ENCODE results near the gene ST3GAL5.
"Not testable (repeated sequence)": the region's sequence is repeated elsewhere in the genome, so short reads cannot be mapped to it uniquely, and the experiment has no call there.

ST3GAL5 gene

DNA sequence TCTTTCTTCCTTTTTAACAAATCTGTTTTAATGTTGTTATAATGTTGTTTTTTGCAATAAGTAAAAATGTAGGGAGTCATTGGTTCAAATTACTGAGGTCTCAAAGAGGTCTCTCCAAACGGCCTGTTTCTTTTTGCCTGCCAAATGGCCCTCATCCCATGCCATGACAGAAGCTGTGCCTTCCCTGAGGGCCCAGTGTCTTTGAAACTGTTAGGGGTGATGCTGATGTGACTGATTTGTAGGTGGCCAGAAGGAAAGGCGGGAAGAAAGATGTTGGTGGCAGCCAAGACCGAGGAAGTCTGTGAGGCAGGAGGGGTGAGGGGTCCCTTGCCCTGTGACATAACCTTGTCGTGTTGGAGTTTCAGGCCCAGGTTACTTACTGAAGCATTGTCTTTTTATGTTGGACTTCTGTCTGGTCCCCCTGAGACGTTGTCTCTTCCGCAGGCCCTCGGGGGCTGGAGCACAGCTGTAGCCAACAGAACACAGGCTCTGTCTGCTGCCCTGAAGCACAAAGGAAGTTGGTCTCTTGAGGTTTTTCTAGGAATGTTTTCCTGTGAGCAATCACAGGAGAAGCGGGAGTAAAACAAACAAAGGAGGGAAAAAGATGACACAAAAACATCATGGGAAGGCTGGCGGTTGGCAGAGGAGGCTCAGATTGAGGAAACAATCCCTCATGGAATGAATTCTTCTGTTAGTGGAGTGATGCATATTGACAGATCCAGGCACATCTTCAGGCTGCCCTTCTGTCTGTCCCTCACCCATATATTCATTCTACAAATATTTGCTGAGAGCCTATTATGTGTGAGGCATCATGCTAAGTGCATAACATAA, 4.9 kb upstream of the ST3GAL5 start:
- no peak for DNase-seq (ENCODE audit: low read depth in 2 of 2)

DNA sequence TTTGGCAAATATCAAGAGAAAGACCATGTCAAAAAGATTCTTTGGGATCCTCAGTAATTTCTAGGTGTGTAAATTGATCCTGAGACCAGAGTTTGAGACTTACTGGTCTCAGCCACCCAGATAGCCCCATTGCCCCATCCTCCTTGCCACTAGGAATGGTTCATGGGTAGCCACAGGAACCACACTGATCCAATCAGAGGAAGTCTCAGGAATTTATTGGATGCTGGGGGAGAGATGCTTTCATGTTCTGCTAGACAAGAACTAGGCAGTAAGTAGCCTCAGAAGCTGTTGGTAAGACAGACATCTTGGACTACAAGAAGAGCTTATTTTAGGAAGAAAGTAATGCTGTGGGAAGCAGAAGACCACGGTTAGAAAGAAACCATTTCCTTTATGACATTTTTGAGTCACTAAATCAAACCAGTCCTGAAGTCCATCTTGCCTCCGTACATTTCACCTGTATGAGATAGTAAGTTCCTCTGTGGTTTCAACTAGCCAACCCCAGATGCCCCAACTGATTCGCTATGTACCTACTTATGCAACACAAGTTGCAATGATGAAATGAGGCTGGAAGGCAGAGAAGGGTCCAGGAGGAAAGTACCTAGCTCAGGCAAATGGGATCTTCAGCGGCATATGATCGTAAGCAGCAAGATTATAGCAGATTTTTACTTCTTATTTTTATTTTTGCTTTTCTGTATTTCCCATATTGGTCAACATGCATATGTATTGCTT, 3.6 kb upstream of the ST3GAL5 start:
- DNase-seq (ENCODE audit: low read depth in 2 of 2): no peak

DNA sequence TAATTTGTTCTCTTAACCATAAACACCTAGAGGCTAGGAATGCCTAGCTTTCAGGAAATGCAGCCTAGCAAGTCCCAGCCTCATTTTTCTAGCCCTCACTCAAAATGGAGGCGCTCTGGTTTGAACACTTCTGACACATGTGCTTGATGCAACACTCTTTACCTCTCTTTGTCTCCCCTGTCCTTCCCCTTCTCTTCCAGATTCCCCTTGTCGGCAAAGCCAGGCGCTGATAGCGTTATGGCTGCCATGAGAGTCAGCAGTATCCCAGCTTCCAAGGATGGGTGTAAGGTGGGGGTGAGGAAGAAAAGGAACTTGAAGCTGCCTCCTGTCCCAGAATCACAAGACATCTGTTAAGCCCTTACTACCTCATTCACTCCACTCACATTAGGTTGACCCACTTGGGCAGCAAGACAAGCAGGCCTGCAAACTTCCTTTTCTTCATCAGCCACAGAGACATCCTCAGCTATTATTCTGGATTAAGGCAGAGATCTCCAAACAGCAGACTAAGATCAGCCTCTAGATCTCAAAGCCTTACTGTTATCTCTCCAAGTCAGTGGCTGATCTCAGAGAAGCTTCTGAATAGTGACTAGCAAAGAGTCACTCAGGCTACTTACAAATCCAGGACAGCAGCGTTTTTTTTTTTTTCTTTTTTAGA, 1.9 kb upstream of the ST3GAL5 start:
- DNase-seq (ENCODE audit: low read depth in 2 of 2): no peak

DNA sequence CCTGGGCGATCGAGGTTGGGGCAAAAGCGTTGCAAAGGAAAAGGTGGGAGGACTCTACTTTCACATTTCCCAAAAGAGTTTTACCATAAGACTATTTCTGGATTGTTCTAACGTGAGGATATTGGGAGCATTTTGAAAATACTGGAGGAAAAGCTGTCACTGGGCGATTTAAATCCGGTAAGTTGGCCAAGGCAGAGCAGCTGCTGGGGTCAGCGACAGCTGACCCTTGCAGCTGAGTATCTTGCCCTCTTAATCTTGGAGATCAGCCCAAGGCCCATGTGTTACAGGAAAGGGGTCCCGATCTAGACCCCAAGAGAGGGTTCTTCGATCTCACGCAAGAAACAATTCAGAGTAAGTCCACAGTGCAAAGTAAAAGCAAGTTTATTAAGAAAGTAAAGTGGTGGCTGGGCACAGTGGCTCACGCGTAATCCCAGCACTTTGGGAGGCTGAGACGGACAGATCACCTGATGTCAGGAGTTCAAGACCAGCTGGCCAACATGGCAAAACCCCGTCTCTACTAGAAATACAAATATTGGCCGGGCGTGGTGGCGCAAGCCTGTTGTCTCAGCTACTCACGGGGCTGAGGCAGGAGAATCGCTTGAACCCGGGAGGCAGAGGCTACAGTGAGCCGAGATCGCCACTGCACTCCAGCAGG, 964 bp upstream of the ST3GAL5 start:
- no peak for DNase-seq (ENCODE audit: low read depth in 2 of 2)

DNA sequence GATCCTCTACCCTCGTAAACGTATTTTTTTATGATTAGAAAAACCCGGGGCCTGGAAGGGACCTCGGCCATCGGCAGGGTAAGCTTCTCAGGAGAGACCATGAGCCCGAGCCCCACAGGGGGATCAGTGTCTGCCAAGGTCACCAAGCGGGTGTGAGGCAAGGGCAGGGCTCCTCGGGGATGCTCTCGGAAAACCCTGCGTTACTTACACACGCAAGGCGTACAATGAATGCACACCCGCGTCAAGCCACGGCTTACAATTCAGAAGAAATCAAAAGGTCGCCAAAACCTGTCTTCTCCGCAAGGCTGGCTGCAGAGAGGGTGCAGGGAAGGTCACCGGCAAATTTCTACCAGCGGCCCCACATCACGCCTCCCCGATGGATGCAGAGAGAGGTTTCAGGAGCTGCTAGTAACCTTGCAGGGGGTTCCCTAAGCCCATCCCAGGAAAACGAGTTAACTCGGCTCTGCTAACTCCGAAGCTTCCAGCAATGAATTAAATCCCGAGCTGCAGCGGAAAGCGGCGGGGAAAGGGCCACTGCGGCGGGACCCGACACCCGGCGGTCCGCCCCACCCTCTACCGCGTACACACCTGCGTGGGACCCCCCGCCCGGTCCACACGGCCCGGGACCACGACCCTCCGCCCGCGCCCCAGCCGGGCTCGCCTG, 638 bp downstream of the ST3GAL5 start:
- peak; percentile 18 to 26 for DNase-seq (ENCODE audit: low read depth in 2 of 2)

DNA sequence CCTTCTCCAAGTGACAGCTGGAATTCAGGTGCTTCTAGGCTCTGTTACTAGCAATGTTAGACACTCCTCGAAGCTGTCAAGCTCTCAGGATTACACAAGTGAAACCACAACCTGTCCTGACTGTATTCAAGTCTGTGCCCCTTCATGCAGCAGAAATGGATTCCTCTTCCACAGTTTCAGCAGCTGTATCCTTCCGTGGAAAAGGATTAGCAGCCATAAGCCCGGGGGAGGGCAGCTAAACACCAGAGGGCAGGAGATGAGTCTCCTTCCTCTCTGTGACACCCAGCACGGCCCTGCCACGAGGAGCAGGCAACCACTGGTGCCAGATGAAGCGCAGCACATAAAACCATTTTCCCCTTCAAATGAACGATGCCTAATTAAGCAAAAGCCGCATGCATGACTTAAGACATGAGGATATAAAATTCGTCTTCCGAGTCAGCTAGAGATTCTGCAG, 1.2 kb downstream of the ST3GAL5 start:
- DNase-seq (ENCODE audit: low read depth in 2 of 2): peak; percentile 37 to 39

DNA sequence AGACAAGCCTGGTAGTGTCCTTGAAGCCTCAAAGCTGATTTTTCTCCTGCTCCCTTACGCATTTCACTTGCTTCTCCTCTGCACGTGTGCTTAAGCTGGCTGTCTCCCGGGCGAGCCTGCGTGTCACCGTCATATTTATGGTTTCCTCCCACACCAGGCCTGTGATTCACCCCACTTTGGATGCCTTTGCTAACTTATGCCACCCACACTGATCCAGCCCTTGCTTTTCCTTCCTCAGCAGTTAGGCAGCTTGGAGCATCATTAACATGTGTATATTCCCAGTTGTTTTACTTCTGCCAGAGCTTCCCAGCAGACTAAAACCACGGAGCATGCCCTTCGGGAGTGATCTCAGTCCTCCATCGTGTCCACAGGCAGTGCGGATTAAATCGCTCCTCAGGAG, 2.2 kb downstream of the ST3GAL5 start:
- DNase-seq (ENCODE audit: low read depth in 2 of 2): peak; percentile 35 to 60

DNA sequence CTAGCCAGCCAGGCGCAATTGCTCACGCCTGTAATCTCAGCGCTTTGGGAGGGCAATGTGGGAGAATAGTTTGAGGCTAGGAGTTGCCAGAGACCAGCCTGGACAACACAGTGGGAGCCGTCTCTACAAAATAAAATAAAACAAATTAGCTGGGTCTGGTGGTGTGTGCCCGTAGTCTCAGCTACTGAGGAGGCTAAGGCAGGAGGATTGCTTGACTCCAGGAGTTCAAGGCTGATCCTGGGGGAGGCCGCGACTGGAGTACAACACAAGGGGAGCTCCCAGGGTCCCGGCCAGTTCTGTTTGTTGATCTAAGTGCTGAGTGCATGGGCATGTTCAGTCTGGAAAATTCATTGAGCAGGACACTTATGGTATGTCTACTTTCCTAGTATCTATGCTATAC, 2.6 kb downstream of the ST3GAL5 start:
- no peak for DNase-seq (ENCODE audit: low read depth in 2 of 2)

DNA sequence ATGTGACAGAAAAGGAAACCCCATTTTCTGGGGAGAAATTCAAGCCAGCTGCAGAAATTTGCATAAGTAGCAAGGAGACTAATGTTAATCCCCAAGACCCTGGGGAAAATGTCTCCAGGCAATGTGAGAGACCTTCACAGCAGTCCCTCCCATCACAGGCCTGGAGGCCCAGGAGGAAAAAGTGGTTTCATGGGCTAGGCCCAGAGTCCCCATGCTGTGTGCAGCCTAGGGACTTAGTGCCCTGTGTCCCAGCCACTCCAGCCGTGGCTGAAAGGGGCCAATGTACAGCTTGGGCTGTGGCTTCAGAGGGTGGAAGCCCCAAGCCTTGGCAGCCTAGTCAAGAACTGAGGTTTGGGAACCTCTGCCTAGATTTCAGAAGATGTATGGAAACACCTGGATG, 7.0 kb downstream of the ST3GAL5 start:
- DNase-seq (ENCODE audit: low read depth in 2 of 2): not testable (repeated sequence)

DNA sequence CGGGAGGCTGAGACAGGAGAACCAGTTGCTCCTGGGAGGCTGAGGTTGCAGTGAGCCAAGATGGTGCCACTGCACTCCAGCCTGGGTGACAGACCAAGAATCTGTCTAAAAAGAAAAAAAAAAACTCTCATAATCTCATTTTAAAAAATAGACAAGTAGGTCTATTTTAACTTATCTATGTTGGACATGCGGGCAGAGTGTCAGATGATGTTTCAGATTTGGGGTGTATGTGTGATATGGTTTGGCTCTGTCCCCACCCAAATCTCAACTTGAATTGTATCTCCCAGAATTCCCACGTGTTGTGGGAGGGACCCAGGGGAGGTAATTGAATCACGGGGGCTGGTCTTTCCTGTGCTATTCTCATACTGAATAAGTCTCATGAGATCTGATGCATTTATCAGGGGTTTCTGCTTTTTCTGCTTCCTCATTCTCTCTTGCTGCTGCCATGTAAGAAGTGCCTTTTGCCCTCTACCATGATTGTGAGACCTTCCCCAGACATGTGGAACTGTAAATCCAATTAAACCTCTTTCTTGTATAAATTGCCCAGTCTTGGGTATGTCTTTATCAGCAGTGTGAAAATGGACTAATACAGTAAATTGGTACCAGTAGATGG, 8.0 kb downstream of the ST3GAL5 start:
- not testable (repeated sequence) for DNase-seq (ENCODE audit: low read depth in 2 of 2)

DNA sequence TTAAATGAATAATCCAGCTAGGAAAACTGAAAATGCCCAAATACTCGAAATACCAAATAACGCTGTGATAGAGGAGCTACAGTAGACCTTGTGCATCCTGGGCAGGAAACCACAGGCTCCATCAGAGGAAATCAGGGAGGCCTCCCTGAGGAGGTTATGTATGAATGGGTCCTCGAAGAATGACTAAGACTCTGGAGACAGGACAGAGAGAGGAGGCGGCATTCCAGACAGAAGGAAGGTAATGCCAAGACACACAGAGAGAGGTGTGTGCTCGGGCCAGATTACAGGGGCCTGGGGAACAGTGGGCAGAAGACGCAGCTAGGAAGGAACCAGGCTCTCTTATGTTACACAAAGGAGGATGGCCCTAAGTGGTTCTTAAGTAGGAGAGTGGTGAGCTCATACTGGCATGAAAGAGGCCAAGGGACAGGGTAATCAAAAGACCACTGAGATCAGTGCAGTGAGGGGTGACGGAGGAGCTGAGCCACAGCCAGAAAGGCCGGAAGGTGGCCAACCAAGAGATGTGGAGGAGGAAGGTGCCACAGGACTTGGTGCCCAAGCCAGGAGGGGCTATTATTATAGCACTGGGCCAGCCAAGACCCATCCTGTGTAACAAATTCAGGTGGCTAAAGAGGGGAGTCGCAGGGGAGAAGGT, 9.9 kb downstream of the ST3GAL5 start:
- no peak for DNase-seq (ENCODE audit: low read depth in 2 of 2)

DNA sequence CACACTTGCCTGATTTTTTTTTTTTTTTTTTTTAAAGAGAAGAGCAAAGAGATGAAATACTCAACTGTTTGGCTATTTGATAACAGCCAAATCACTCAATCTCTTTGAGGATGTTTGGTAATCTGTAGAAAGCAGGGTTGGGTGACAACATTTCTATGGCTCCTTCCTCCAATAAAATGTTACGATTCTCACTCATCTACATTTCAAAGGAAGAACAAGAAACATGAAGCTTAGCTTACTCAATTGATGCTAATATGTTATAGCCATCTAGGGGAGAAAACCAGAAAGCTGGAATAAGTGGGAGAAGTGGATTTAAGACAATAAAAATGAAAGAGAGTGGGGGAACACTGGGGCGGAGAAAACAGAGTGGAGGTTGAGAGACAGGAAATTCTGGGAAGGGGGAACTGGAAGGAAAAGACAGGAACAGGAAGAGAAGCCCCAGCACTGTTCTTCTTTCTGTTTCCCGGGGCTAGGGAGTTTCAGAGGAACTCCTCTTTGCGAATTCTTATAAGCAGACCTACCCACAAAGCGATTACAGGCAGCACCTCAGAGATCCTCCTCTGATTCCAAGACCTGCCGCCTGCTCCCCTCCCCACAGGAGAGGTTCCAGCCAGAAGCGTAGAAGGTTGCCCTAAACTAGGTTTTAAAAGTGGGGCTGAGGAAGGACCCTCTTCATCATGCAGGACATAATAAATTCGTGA, 13.3 kb downstream of the ST3GAL5 start:
- no peak for DNase-seq (ENCODE audit: low read depth in 2 of 2)

DNA sequence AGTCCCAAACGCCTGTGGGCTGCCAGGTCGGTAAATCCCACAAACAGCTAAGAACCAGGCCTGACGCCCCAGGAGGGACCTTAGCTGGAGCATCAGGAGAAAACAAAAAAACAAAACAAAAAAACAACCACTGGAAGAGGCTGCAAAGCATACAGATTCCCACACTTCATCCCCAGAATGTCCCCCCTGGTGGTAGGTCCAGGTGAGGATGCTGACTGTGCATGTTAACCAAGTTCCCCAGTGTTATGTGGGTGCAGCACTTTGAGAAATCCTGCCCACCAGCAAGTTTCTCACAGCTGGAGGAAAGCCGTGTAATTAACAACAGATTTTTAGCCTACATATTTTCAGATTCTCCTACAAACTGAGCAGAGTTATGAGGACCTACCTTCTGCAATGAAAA, 15.1 kb downstream of the ST3GAL5 start:
- no peak for DNase-seq (ENCODE audit: low read depth in 2 of 2)

DNA sequence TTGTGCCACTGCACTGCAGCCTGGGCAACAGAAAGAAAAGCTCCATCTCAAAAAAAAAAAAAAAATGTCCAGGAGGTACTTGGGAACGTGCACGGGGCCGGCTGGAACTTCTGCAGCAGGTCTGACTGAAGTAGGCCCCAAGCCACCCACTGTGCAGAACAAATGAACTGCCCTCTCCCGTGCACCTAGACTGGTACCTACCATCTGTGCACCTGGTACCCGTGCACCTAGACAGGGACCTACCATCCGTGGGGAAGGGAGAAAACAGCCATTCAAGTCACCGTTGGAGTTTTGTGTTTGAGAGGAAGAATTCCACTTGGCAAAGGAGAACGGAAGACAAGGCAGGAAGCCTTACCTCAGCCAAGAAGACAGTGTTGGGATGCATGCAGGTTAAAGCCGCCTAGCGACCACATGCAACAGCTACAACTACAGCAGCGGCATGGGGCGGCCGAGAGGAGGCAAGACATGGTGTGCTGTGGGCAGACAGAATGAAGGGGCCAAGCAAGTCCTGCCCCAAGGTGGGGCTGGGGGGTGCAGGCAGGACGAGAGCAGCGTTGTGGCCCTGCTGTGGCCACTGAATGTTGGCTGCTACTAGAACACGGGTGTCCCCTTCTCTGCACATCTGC, 16.1 kb downstream of the ST3GAL5 start:
- no peak for DNase-seq (ENCODE audit: low read depth in 2 of 2)

DNA sequence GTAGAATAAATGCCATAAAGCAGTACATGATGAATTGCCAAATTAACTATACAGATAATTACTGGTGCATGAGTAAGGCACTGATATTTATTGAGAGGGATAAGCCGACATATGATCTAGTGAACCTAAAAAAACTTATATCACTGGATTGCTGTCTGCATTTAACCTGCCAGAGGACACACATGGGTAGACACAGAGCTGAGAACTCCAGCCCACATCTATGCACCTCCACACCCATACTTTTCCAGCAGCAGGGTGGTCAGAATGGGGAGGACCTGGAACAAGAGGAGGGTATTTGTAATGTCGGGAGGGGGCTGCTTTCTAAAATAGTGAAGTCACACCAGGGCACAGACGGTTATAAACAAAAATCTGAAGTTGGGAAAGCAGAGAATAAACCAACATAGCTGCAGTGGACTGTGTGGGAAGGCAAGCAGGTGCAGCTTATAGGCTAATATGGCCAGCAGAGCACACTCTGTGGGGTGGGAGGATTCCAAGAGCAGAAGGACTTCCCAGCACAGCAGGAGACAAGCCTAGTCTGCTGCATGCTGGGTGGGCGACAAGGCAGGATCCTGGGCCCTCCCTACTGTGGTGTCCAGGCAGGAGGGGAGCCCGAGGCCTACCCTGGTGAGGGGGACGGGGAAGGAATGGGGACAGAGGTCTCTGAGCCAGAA, 17.2 kb downstream of the ST3GAL5 start:
- DNase-seq (ENCODE audit: low read depth in 2 of 2): no peak

DNA sequence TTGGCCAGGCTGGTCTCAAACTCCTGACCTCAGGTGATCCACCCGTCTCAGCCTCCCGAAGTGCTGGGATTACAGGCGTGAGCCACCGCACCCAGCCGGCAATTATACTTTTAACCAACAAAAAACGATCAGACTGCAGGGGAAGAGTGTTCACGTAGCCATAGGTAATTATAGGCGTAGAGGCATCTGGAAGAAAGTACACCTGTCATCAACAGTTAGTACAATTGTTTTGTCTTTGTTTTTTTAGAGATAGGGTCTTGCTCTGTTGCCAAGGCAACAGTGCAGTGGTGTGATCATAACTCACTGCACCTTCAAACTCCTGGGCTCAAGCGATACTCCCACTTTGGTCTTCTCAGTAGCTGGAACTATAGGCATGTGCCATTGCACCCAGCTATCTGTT, 20.0 kb downstream of the ST3GAL5 start:
- DNase-seq (ENCODE audit: low read depth in 2 of 2): no peak

DNA sequence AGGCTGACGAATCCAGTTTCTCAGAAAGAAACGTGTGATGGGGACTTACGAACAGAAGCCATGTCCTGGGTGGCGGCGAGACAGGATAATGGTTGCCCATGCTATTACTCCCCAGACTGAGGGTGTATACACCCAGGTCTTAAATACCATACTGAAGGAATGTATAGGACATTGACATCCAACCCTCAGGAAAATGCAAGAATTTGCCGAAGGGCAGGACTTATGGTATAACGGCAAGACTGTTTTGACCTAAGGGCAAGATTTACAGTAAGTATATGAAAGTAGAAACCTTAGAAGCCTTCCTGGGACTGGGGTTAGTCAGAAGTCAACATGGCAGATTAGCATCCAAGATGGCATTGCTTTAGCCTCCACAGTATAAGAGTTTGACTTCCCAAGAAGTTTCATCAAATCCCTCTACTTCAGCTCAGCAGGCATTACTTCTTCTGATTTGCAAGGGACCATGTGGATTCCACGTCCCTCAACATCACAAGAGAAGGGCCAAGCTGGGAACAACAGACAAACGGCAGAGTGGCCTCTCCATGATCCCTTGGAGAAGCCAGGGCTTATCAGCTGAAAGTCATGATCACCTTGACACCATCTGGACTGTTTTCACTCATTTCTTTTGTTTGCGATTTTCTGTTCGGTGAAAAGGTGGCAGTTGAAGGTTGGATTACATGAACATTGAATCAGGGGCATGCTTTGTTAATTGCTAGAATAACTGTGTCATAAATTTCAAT, 21.1 kb downstream of the ST3GAL5 start:
- no peak for DNase-seq (ENCODE audit: low read depth in 2 of 2)

DNA sequence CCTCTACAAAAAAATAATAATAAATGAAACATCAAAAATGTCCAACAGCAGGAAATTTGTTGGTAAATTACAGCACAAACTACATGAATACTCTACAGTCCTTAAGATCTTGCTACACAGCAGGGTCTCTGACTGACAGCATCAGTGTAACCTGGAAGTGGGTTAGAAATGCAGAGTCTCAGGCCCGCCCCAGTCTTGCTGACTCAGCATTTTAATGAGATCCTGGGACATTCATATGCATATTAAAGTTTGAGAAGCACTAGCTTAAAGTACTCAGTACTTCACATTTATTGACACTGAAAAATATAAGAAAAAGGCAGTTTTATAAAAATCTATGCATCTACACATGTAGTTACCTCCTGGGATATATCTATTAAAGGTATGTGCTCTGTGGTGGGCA, 21.7 kb downstream of the ST3GAL5 start:
- no peak for DNase-seq (ENCODE audit: low read depth in 2 of 2)
